Activated CD4-positive, CD25-positive, alpha-beta regulatory T cell (primary cell): ENCODE data around the gene KCNIP1.

Source experiments
- DNase-seq, 4 experiments: peaks; one replicate each; lab custom pipeline; 2025; lab: John Stamatoyannopoulos, UW

The KCNIP1 gene

GRCh38 chr5:170503990-170504596 is at the start of gene KCNIP1:
Gene KCNIP1, plus strand, starts transcription at chr5:170504020.
- no peak for DNase-seq

- no peak for DNase-seq
Observed at GRCh38 chr5:170463426-170463825, 40.4 kb upstream of the KCNIP1 start.

- DNase-seq = no peak
Observed at GRCh38 chr5:170464280-170465127, 39.3 kb upstream of the KCNIP1 start.

- DNase-seq = no peak
Observed at GRCh38 chr5:170466553-170466952, 37.3 kb upstream of the KCNIP1 start.

GRCh38 chr5:170466988-170467707 is 36.7 kb upstream of the KCNIP1 start:
- peak in 1 of 4 experiments; percentile 7 for DNase-seq

- no peak for DNase-seq
Observed at GRCh38 chr5:170468633-170469285, 35.1 kb upstream of the KCNIP1 start.

GRCh38 chr5:170469414-170469813 is 34.4 kb upstream of the KCNIP1 start:
- no peak for DNase-seq

- DNase-seq = no peak
Observed at GRCh38 chr5:170470275-170470674, 33.5 kb upstream of the KCNIP1 start.

- DNase-seq = no peak
Observed at GRCh38 chr5:170470808-170471404, 32.9 kb upstream of the KCNIP1 start.

- DNase-seq = no peak
Observed at GRCh38 chr5:170471551-170472178, 32.2 kb upstream of the KCNIP1 start.

GRCh38 chr5:170473642-170474041 is 30.2 kb upstream of the KCNIP1 start:
- no peak for DNase-seq

GRCh38 chr5:170474489-170475274 is 29.1 kb upstream of the KCNIP1 start:
- DNase-seq = no peak

GRCh38 chr5:170475294-170476000 is 28.4 kb upstream of the KCNIP1 start:
- DNase-seq = no peak

GRCh38 chr5:170476704-170477103 is 27.1 kb upstream of the KCNIP1 start:
- DNase-seq = no peak

- no peak for DNase-seq
Observed at GRCh38 chr5:170477906-170478305, 25.9 kb upstream of the KCNIP1 start.

- no peak for DNase-seq
Observed at GRCh38 chr5:170478306-170478705, 25.5 kb upstream of the KCNIP1 start.

- DNase-seq = no peak
Observed at GRCh38 chr5:170479484-170479883, 24.3 kb upstream of the KCNIP1 start.

GRCh38 chr5:170480260-170480659 is 23.6 kb upstream of the KCNIP1 start:
- DNase-seq = no peak

- DNase-seq = no peak
Observed at GRCh38 chr5:170481849-170482248, 22.0 kb upstream of the KCNIP1 start.

- no peak for DNase-seq
Observed at GRCh38 chr5:170482511-170482910, 21.3 kb upstream of the KCNIP1 start.
